Neural cell (in vitro differentiated cells): ENCODE results near the gene NKAIN2. TPM values are rescaled to one million over a fixed set of nuclear protein-coding genes. Genes with fewer than 3 reads are reported as not detected.

ENCODE experiments used
- H2AFZ ChIP-seq: fragments of 200-600, 300-800 bp; sonication (generic), shearing (Covaris generic); 2 replicates; pipeline ENCODE4 v1.6.0; 2014; ENCODE audit warnings: low read depth, mild to moderate bottlenecking, antibody characterized with exemption, low read length, moderate library complexity
- H3F3A ChIP-seq: fragments of 200-600 bp; shearing (Covaris generic); 2 replicates; pipeline ENCODE4 v1.6.1; 2016; ENCODE audit warnings: mild to moderate bottlenecking, moderate library complexity, mixed read lengths, antibody characterized with exemption, low read length; ENCODE audit not compliant: insufficient read depth, poor library complexity, severe bottlenecking
- H3K27ac ChIP-seq: fragments of 200-600, 300-800 bp; sonication (generic), shearing (Covaris generic); 2 replicates; pipeline ENCODE4 v1.5.1; 2014; ENCODE audit warnings: mild to moderate bottlenecking, low read length, moderate library complexity
- H3K27me3 ChIP-seq: fragments of 300-800, 200-600 bp; sonication (generic), shearing (Covaris generic); 2 replicates; pipeline ENCODE4 v1.6.0; 2014; ENCODE audit warnings: mild to moderate bottlenecking, low read depth, low read length, moderate library complexity; ENCODE audit not compliant: insufficient read depth
- H3K36me3 ChIP-seq: fragments of 300-800, 200-600 bp; sonication (generic), shearing (Covaris generic); 2 replicates; pipeline ENCODE4 v1.5.1; 2014; ENCODE audit warnings: mild to moderate bottlenecking, antibody characterized with exemption, low read length, moderate library complexity; ENCODE audit not compliant: insufficient read depth
- H3K4me2 ChIP-seq: fragments of 300-800, 200-600 bp; sonication (generic), shearing (Covaris generic); 2 replicates; pipeline ENCODE4 v1.6.0; 2014; ENCODE audit warnings: mild to moderate bottlenecking, low read length
- H3K4me3 ChIP-seq: fragments of 300-800, 200-600 bp; sonication (generic), shearing (Covaris generic); 2 replicates; pipeline ENCODE4 v1.5.1; 2014; ENCODE audit warnings: mild to moderate bottlenecking, low read length, moderate library complexity
- H3K79me2 ChIP-seq: fragments of 200-600 bp; shearing (Covaris generic); replicated peaks from 2 replicates; pipeline ENCODE4 v1.6.0; 2014; ENCODE audit warnings: mild to moderate bottlenecking, low read length, moderate library complexity; ENCODE audit not compliant: insufficient read depth
- H3K9ac ChIP-seq: fragments of 300-800, 200-600 bp; sonication (generic), shearing (Covaris generic); 2 replicates; pipeline ENCODE4 v1.6.1; 2016; ENCODE audit warnings: mild to moderate bottlenecking, low read length, mixed read lengths
- H3K9me2 ChIP-seq: fragments of 200-600 bp; shearing (Covaris generic); 2 replicates; pipeline ENCODE4 v1.6.1; 2016; ENCODE audit warnings: mild to moderate bottlenecking, low read length, mixed read lengths; ENCODE audit not compliant: insufficient read depth
- H3K9me3 ChIP-seq: fragments of 200-600, 300-800 bp; sonication (generic), shearing (Covaris generic); 2 replicates; pipeline ENCODE4 v1.6.1; 2016; ENCODE audit warnings: mild to moderate bottlenecking, mixed run types, low read length, moderate library complexity, mixed read lengths
- H4K20me1 ChIP-seq: fragments of 200-600 bp; shearing (Covaris generic); 2 replicates; pipeline ENCODE4 v1.6.1; 2016; ENCODE audit warnings: mild to moderate bottlenecking, mixed run types; ENCODE audit not compliant: insufficient read depth
- EP300 ChIP-seq: fragments of 450-650 bp; conservative IDR thresholded peaks from 2 replicates; pipeline ENCODE4 v1.6.1; 2014; ENCODE audit warnings: antibody characterized with exemption, mild to moderate bottlenecking, moderate library complexity; ENCODE audit not compliant: poor library complexity, severe bottlenecking
- POLR2AphosphoS5 ChIP-seq: IDR thresholded peaks from 2 replicates; pipeline ENCODE4 v1.6.1; 2012
- RAD21 ChIP-seq: fragments of 450-650 bp; conservative IDR thresholded peaks from 2 replicates; pipeline ENCODE4 v1.6.1; 2014; ENCODE audit warnings: antibody characterized with exemption, mild to moderate bottlenecking, moderate library complexity
- SMC3 ChIP-seq: fragments of 450-650 bp; conservative IDR thresholded peaks from 2 replicates; pipeline ENCODE4 v1.6.1; 2014; ENCODE audit warnings: antibody characterized with exemption, mild to moderate bottlenecking, moderate library complexity; ENCODE audit not compliant: poor library complexity
- TAF1 ChIP-seq: IDR thresholded peaks from 2 replicates; pipeline ENCODE4 v1.6.1; 2012; ENCODE audit warnings: low read depth
- polyA plus RNA-seq: library from polyadenylated mRNA; depleted of rRNA; stranded (reverse); fragments of >200 nt; gene quantifications from 2 replicates; pipeline ENCODE4 v1.2.3, GENCODE V29; 2014
- TF ChIP-seq, protein P1 (sequence below): IDR thresholded peaks from 2 replicates; pipeline ENCODE4 v1.6.1; 2012; ENCODE audit warnings: borderline replicate concordance
- TF ChIP-seq, protein P2 (sequence below): fragments of 450-650 bp; IDR thresholded peaks from 2 replicates; pipeline ENCODE4 v1.5.1; 2014; ENCODE audit warnings: antibody characterized with exemption, mild to moderate bottlenecking, moderate library complexity; ENCODE audit not compliant: poor library complexity, severe bottlenecking

Gene NKAIN2
- polyA plus RNA-seq, 1 donor from 2014 or later: 23.2 TPM

- TF ChIP-seq, protein P1, sequence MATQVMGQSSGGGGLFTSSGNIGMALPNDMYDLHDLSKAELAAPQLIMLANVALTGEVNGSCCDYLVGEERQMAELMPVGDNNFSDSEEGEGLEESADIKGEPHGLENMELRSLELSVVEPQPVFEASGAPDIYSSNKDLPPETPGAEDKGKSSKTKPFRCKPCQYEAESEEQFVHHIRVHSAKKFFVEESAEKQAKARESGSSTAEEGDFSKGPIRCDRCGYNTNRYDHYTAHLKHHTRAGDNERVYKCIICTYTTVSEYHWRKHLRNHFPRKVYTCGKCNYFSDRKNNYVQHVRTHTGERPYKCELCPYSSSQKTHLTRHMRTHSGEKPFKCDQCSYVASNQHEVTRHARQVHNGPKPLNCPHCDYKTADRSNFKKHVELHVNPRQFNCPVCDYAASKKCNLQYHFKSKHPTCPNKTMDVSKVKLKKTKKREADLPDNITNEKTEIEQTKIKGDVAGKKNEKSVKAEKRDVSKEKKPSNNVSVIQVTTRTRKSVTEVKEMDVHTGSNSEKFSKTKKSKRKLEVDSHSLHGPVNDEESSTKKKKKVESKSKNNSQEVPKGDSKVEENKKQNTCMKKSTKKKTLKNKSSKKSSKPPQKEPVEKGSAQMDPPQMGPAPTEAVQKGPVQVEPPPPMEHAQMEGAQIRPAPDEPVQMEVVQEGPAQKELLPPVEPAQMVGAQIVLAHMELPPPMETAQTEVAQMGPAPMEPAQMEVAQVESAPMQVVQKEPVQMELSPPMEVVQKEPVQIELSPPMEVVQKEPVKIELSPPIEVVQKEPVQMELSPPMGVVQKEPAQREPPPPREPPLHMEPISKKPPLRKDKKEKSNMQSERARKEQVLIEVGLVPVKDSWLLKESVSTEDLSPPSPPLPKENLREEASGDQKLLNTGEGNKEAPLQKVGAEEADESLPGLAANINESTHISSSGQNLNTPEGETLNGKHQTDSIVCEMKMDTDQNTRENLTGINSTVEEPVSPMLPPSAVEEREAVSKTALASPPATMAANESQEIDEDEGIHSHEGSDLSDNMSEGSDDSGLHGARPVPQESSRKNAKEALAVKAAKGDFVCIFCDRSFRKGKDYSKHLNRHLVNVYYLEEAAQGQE: no peak
- TF ChIP-seq SMC3 (no peak), POLR2AphosphoS5 (no peak), RAD21 (no peak), EP300 (no peak)
Measured at GRCh38 chr6:124443541-124443940, 639.9 kb downstream of the NKAIN2 start.

DNA sequence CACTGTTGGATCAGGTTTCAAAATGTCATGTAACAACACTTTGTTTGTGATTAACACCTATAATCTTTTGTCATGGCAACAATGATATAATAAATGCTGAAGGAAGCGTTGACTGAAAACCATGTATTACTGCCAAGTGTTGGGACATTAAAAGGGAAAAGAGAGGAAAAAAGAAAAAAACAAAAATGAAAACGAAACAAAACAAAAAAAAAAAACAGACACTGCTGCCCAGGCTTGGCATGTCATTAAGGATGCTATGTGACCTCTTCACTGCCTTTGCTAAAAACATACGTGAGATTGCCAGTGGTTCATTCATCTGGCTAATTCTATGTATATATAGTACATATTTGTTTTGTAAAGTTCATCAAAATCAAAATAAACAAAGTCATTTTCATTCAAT is 641.9 kb downstream of the NKAIN2 start:
- H3K4me3 ChIP-seq: no peak overlapping the region
- H3K9me2 ChIP-seq: no peaks in the 10 kb centered on the region
- no peak overlapping the region for H3K4me2 ChIP-seq
- H3K79me2 ChIP-seq: no peaks in the 10 kb centered on the region
- no peak overlapping the region for H3K9ac ChIP-seq
- H2AFZ ChIP-seq: no peak overlapping the region
- H3K36me3 ChIP-seq: no peaks in the 10 kb centered on the region
- H3K27ac ChIP-seq: no peak overlapping the region
- no peaks in the 10 kb centered on the region for H3K27me3 ChIP-seq
- no peaks in the 10 kb centered on the region for H4K20me1 ChIP-seq
- no peaks in the 10 kb centered on the region for H3K9me3 ChIP-seq
- TF ChIP-seq TAF1 (no peak), RAD21 (no peak), POLR2AphosphoS5 (peak; percentile 61)
- no peaks in the 10 kb centered on the region for H3F3A ChIP-seq

More at GRCh38 chr6:124443541-124443940, 639.9 kb downstream of the NKAIN2 start:
- Histone ChIP-seq H3K9me3 (no peaks in the 10 kb centered on the region), H3K9me2 (no peaks in the 10 kb centered on the region), H4K20me1 (no peaks in the 10 kb centered on the region), H3K4me3 (no peak overlapping the region), H3K27ac (no peak overlapping the region), H3F3A (no peaks in the 10 kb centered on the region), H3K36me3 (no peaks in the 10 kb centered on the region), H2AFZ (no peak overlapping the region), H3K9ac (no peak overlapping the region), H3K4me2 (no peak overlapping the region), H3K27me3 (no peaks in the 10 kb centered on the region), H3K79me2 (no peaks in the 10 kb centered on the region)

DNA sequence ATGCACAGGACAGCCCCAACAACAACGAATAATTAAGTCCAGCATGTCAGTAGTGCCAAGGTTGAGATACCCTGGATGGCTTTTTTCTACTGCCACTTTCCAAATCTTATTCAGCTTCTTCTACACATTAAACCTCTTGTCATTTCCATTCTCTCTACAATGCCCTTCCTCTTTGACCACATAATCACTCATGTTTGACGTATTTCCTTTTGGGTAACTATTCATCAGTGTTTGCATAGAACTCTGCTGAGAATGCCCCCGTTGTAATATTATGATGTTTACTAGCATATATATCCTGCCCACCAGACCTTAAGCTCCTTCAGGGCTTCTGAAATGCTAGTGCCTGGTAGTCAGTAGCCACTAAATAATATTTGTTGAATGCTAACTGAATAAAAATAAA is 643.3 kb downstream of the NKAIN2 start:
- Histone ChIP-seq H3F3A (no peaks in the 10 kb centered on the region), H4K20me1 (no peaks in the 10 kb centered on the region), H3K9ac (no peak overlapping the region), H3K9me3 (no peaks in the 10 kb centered on the region), H3K4me2 (no peak overlapping the region), H2AFZ (no peak overlapping the region), H3K27me3 (no peaks in the 10 kb centered on the region), H3K36me3 (no peaks in the 10 kb centered on the region), H3K79me2 (no peaks in the 10 kb centered on the region), H3K27ac (no peak overlapping the region), H3K4me3 (no peak overlapping the region), H3K9me2 (no peaks in the 10 kb centered on the region)
- TF ChIP-seq SMC3: no peak
- TF ChIP-seq POLR2AphosphoS5: no peak
- TF ChIP-seq, protein P2, sequence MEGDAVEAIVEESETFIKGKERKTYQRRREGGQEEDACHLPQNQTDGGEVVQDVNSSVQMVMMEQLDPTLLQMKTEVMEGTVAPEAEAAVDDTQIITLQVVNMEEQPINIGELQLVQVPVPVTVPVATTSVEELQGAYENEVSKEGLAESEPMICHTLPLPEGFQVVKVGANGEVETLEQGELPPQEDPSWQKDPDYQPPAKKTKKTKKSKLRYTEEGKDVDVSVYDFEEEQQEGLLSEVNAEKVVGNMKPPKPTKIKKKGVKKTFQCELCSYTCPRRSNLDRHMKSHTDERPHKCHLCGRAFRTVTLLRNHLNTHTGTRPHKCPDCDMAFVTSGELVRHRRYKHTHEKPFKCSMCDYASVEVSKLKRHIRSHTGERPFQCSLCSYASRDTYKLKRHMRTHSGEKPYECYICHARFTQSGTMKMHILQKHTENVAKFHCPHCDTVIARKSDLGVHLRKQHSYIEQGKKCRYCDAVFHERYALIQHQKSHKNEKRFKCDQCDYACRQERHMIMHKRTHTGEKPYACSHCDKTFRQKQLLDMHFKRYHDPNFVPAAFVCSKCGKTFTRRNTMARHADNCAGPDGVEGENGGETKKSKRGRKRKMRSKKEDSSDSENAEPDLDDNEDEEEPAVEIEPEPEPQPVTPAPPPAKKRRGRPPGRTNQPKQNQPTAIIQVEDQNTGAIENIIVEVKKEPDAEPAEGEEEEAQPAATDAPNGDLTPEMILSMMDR: no peak
- no peak for TF ChIP-seq EP300
